Motor neuron (in vitro differentiated cells): Measurements from ENCODE around the gene IGFBP2. TPM values are rescaled to one million over a fixed set of nuclear protein-coding genes. Genes with fewer than 3 reads are reported as not detected.
A peak's percentile ranks its signal among the peaks of the same experiment; 100 is the strongest.

Experiments
- ATAC-seq, 8 experiments: fragments of 200-7000 bp; cut with Tn5 transposase; replicated peaks in 6 of 8; 2 replicates each; pipeline ENCODE4 v1.8.0; 2021; ENCODE audit warnings: mild to moderate bottlenecking in 8 of 8, moderate library complexity in 8 of 8
- H3K27ac ChIP-seq, 2 donors: fragments of 250-450 bp; sonication (Bioruptor Pico); 2 replicates each; pipeline ENCODE4 v1.9.0; 2021; ENCODE audit warnings: antibody characterized with exemption in 2 of 2, mild to moderate bottlenecking in 2 of 2, moderate library complexity in 1 of 2
- H3K4me1 ChIP-seq, 2 donors: fragments of 250-450 bp; sonication (Bioruptor Pico); replicated peaks in 1 of 2; 2 replicates each; pipeline ENCODE4 v1.6.1; 2021; ENCODE audit warnings: antibody characterized with exemption in 2 of 2, mild to moderate bottlenecking in 2 of 2, moderate library complexity in 1 of 2
- H3K4me3 ChIP-seq, 5 donors: fragments of 250-450 bp; sonication (Bioruptor Pico); 2 replicates each; pipeline ENCODE4 v1.9.0; 2021; ENCODE audit warnings: antibody characterized with exemption in 5 of 5, mild to moderate bottlenecking in 5 of 5, moderate library complexity in 4 of 5
- WGBS, 10 experiments: fragments of 450-650 bp; shearing (Covaris generic); methylation state at CpG; one replicate each; pipeline ENCODE4 v1.0.0; 2022; 5-methylcytosine and 5-hydroxymethylcytosine counted together
- in situ Hi-C, 9 experiments: fragments of 400-800 bp; cut with MboI; loops; one replicate each; pipeline ENCODE4 v1.15.0; 2021; ENCODE audit warnings: low sequenced_read_pairs in 9 of 9, low pct_unique_long_range_greater_than_20kb in 2 of 9; ENCODE audit not compliant: unreplicated experiment in 9 of 9
- total RNA-seq, 8 experiments: library from RNA; unstranded; fragments of 300-600 nt; gene quantifications; 2 replicates each; pipeline versions ENCODE4 v1.2.3 to v1.2.4, GENCODE V29; 2022

IGFBP2 gene
- total RNA-seq, 8 experiments from 2014 or later: 1.2 to 825 (median 454) TPM

DNA sequence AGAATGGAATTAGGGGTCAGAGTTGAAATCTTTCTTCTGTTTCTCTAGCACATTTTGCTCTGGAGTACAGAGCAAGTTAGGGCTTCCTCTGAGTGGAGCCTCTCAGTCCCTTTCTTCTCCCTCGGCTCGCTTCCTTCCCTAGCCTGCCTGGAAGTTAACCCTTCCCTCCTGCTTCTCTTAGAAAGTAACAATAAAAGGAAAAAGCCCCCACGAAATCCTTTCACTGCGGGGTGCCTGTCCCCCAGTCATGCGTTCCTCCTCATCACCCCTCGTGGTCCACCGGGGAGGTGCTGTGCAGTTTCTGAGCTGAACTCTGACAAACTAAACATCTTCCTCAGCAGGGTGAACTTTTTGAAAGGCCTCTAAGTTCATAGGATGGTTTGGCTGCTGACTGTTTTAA is 2.0 kb downstream of the IGFBP2 start:
- H3K27ac ChIP-seq: peak overlapping the region; percentile 67 to 91
- in situ Hi-C loops: no loop called here
- WGBS, 10 experiments: 0 to 80% (median 0%) methylated on average over 1 to 6 of the region's 7 CpGs; no CpG with 5 or more reads in 1 of the 10 experiments
- H3K4me3 ChIP-seq: peak overlapping the region; percentile 53 to 88 (median 73)
- ATAC-seq: no peak
- H3K4me1 ChIP-seq: peaks cover 10 to 19% of the 10 kb centered on the region in 2 donors

DNA sequence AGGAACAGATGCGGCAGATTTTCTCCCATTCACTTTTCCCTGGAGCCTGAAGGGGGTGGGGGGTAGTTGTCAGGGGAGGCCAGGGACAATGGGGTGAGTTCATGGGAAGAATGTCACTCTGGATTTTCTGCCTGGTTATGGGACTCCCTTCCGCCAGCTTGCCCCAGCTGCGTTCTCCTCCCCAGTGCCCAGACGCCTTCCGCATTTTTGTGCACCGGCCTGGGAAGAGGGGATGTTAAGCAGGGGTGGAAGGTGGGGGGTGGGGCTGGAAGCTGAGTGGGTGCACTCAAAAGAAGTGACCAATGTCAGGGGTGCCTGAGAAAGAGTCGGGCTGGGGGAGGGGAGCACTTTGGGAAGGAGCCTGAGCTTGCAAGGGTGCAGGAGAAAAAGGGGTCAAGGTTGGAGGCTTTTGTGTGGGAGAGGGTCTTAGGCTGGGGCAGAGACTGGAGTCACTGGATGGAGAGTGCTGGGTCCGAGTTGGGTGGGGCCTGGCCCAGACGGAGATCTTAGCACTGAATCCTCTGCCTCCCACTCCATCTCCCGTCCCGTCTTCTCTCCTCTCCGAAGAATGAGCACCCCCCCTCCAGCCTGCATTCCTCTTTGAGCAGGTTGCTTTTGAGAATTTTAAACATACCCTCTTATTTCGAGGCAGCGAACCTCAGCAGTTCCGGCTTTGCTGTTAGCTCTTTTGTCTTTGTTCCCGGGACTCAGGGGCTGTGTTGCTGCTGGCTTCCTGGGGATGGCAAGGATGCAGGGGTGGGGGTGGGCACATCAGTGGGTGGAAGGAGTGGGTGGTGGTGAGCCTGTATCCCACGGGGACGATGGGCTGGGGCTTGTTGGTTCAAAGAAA is 2.7 kb downstream of the IGFBP2 start:
- 0 to 93% (median 32%) methylated on average over 1 to 5 of the region's 18 CpGs; no CpG with 5 or more reads in 4 of the 10 experiments for WGBS, 10 experiments
- H3K27ac ChIP-seq: peak overlapping the region; percentile 67 to 91
- in situ Hi-C loops: no loop called here
- peak in 5 of 8 experiments; percentile 6 to 22 (median 7) for ATAC-seq
- H3K4me3 ChIP-seq: peak overlapping the region; percentile 53 to 88 (median 73)
- peaks cover 10 to 19% of the 10 kb centered on the region in 2 donors for H3K4me1 ChIP-seq

DNA sequence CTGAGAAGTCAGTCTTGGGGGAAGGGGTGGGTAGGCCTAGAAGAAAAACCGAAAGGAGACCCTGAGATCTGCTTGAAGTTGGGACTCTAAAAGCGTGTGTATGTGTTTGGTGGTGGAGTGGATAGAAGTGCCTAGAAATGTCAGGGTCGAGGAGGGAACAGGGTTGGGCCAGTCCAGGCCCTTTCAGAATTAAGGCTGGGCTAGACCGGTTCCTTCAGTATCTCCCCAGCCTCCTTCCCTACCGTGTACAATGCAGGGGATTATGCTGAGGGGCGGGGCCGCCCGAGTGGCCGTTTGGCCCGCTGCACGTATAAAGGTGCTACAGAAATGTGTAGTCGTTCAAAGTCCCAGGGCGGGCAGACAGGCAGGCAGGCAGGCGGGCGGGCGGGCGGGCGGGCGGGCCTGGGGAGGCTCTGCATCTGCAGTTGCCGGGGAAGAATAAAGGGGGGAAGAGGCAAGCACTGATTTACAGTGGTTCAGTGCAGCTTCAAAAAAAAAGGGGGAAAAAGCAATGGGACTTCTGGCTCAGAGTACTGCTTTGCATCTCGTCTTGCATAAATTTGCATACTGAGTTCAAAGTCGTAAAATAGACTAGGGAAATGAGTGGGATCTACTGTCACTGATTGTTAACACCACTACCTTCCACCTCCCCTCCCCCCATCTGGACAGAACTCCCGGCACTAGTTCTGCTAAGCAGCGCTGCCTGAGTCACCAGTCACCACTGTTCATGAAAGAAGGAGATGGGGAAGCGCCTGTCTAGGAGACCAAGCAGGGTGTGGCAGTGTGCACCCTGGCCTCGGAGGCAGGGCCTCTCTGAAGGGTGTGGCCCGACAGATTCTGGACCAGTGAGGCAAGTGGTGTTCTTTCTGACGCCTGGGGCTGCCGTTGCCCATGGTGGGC is 3.6 kb downstream of the IGFBP2 start:
- H3K27ac ChIP-seq: peak overlapping the region; percentile 67 to 91
- 0 to 67% (median 13%) methylated on average over 3 to 8 of the region's 29 CpGs; no CpG with 5 or more reads in 5 of the 10 experiments for WGBS, 10 experiments
- peak overlapping the region; percentile 53 to 88 (median 73) for H3K4me3 ChIP-seq
- in situ Hi-C loops: no loop called here
- H3K4me1 ChIP-seq: peaks cover 10 to 19% of the 10 kb centered on the region in 2 donors
- ATAC-seq: peak; percentile 53 to 95 (median 74)

DNA sequence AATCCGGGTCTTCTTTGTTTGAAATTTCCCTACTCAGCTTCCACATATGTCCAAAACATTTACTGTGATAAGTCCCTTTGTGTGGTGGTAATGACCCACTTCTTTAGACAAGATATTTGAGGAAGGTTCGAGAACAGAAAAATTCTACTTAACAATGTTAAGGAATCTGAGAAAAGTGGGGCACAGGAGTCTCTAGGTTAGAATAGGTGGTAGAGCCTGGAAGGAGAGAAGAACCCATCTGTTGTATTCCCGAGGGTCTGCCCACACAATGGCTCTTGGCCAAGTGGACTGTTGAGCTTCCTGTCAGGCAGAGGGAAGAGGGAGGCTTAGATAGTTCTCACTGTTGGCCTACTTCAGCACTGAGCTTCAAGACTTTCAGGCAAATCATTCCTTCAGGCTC is 4.3 kb downstream of the IGFBP2 start:
- ATAC-seq: no peak
- peak overlapping the region in 3 of 5 donors; percentile 53 to 88 (median 55) for H3K4me3 ChIP-seq
- in situ Hi-C loops: no loop called here

DNA sequence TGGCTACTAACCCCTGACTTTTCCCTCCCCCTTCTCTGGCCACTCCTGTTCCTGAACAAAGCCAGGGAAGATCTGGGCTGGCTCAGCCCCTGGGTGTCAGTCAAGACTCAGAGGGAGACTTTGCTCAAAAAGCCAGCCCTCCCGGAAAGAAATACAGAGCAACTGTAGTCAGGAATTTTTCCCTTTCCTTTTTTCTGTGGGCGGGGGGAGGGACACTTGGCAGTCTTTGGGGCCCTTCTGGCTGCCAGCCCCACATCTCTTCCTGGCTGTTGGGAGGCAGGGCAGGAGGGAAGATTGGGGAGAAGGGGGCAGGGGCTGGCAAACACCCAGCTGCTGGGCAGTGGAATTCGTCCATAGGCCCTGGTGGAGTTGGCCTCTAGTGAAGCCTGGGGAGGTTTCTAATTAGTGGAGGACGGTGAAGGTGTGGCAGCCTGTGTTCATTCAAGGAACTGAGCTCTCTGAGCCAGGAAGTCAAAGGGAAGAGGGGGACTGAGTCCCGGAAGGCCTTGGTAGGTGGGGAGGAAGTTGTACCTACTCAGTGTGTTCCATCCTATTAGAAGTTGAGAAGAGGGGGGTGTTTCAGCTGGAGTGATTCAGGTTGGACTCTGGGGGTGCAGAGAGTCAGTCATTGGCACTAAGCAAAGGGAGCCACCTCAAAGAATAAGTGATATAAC is 10.9 kb downstream of the IGFBP2 start:
- Histone ChIP-seq H3K27ac (peak overlapping the region in 1 of 2 donors; percentile 48), H3K4me1 (peaks cover 16 to 41% of the 10 kb centered on the region in 2 donors), H3K4me3 (no peak overlapping the region)
- in situ Hi-C loops: no loop called here
- 33 to 100% (median 92%) methylated on average over 1 to 2 of the region's 5 CpGs; no CpG with 5 or more reads in 5 of the 10 experiments for WGBS, 10 experiments
- ATAC-seq: peak in 5 of 8 experiments; percentile 5 to 74 (median 42)

More for the DNA sequence above, 4.3 kb downstream of the IGFBP2 start:
- Histone ChIP-seq H3K4me1 (peaks cover 6 to 18% of the 10 kb centered on the region in 2 donors), H3K27ac (peak overlapping the region in 1 of 2 donors; percentile 91)
- WGBS, 10 experiments: 13 to 100% (median 78%) methylated on average over 1 to 3 of the region's 3 CpGs; no CpG with 5 or more reads in 4 of the 10 experiments

DNA sequence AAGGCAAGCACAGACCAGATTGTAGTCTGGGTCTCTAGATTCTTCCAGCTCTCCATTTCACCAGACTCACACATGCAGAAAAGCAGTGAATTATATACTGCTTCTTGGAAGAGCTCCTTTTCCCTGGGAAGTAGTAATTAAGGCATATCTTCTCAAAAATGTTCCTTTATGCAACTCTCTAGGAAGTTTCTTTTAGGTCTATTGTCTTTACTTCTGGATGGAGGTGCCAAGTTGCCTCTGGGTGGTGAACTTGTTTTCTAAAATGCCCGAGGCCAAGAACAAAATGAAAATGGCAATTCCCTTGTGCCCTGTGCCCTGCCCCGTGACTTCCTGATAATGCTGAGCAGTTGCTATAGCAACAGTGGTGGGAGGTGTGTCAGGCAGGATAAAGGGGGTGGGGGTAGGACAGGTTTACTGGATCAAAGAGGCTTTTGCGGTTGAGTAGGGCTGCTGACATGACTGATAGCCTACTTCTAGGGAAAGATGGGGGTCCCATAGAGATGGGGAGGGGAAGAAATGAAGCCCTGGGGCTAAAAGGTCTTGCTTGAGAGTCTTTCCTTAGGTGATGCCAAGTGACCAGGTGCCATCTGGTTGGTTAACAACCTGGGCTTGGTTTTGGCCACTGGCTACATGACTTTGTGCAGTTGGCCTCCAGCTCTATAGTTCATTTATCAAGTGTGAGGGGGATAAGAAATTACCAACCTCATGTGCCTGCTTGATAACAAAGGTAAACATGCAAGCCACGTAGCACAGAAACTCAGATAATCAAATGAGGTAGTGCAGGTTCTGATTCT is 11.8 kb downstream of the IGFBP2 start:
- Histone ChIP-seq H3K27ac (no peak overlapping the region), H3K4me3 (no peak overlapping the region), H3K4me1 (peaks cover 16 to 47% of the 10 kb centered on the region in 2 donors)
- in situ Hi-C loops: no loop called here
- ATAC-seq: peak in 4 of 8 experiments; percentile 31 to 65 (median 62)
- 40 to 100% (median 67%) methylated on average over 1 to 3 of the region's 4 CpGs; no CpG with 5 or more reads in 3 of the 10 experiments for WGBS, 10 experiments

DNA sequence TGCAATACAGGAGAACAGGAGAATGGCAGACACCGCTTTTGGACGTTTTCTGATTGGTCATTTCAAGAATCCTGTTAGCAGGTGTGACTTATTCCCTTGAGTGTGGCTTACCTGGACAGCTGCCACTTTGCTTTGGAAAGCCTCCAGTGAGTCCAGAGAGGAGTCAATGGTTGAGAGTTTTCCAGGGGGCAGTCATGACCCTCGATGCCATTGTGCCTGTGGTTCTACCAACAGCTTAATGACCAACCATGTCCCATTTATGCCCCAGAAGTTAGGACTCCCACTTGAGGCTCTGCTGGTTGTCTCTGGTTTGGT is 12.4 kb downstream of the IGFBP2 start:
- ATAC-seq: no peak
- H3K4me3 ChIP-seq: no peak overlapping the region
- WGBS, 10 experiments: 83 to 100% (median 100%) methylated on average over 1 to 3 of the region's 3 CpGs; no CpG with 5 or more reads in 4 of the 10 experiments
- peaks cover 16 to 51% of the 10 kb centered on the region in 2 donors for H3K4me1 ChIP-seq
- in situ Hi-C loops: no loop called here
- no peak overlapping the region for H3K27ac ChIP-seq

DNA sequence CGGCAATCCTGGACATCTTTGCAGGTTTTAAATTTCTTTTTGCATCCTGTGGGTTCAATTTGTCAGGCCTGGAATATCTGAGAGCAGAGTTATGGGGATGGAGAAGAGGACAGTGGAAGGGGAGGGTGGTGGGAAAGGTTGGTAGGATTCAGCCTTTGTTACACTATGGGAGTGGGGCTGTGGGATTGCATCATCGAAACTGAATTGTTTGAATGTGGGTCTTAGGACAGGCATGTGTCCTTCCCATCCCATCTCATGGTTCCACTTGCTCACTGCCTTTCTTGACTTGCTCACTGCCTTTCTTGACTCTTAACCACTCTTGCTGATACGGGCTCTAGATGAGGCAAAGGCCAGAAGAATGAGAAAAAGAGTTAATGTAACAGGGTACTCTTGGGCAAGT is 12.9 kb downstream of the IGFBP2 start:
- ATAC-seq: no peak
- WGBS, 10 experiments: 71 to 100% (median 98%) methylated on average over 1 to 2 of the region's 3 CpGs; no CpG with 5 or more reads in 4 of the 10 experiments
- in situ Hi-C loops: no loop called here
- no peak overlapping the region for H3K27ac ChIP-seq
- H3K4me1 ChIP-seq: peaks cover 16 to 56% of the 10 kb centered on the region in 2 donors
- H3K4me3 ChIP-seq: no peak overlapping the region

DNA sequence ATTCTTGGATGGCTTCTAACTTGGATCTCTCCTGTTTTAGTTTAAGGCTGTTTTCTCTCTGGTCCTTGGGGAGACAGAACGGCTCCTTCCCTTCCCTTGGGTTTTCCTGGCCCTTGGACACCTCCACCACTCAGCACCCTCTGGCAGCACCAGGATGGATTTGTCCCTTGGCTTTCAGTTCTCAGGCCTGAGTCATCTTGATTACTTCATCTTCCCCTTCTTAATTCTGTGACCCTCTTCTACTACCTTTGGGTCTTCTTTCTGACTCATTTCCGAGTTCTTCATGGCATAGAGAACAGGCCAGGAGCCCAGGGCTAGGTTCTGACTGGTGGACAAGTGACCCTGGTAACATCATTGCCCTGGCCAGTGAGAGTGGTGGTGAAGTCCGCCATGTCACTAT is 14.9 kb downstream of the IGFBP2 start:
- peak in 2 of 8 experiments; percentile 32 to 45 for ATAC-seq
- Histone ChIP-seq H3K27ac (no peak overlapping the region), H3K4me1 (peaks cover 16 to 50% of the 10 kb centered on the region in 2 donors), H3K4me3 (no peak overlapping the region)
- in situ Hi-C loops: no loop called here
- WGBS, 10 experiments: 0 to 100% (median 67%) methylated on average over 1 to 3 of the region's 3 CpGs; no CpG with 5 or more reads in 3 of the 10 experiments

DNA sequence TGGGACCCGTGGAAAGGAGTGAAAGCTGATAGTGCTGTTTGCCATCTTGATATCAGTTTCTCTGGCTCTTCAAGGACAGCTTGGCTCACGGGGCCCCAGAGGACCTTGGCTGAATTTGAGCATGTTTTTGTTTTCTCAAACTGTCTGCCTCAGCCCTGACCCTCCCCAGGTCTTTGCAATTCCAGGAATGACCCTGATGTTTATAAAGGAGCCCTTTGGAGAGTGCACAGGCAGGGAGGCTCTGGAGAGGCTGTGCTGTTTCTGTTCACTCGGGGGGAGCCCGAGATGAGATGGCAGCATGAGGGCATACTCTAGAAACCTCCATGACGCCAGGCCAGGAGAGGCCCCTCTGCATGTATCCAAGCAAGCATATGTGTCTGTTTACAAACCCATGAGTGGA is 16.4 kb downstream of the IGFBP2 start:
- in situ Hi-C loops: no loop called here
- ATAC-seq: peak in 2 of 8 experiments; percentile 19 to 62
- no peak overlapping the region for H3K4me3 ChIP-seq
- H3K27ac ChIP-seq: no peak overlapping the region
- peaks cover 9 to 36% of the 10 kb centered on the region in 2 donors for H3K4me1 ChIP-seq
- 33 to 100% (median 81%) methylated on average over 1 to 4 of the region's 5 CpGs; no CpG with 5 or more reads in 2 of the 10 experiments for WGBS, 10 experiments

DNA sequence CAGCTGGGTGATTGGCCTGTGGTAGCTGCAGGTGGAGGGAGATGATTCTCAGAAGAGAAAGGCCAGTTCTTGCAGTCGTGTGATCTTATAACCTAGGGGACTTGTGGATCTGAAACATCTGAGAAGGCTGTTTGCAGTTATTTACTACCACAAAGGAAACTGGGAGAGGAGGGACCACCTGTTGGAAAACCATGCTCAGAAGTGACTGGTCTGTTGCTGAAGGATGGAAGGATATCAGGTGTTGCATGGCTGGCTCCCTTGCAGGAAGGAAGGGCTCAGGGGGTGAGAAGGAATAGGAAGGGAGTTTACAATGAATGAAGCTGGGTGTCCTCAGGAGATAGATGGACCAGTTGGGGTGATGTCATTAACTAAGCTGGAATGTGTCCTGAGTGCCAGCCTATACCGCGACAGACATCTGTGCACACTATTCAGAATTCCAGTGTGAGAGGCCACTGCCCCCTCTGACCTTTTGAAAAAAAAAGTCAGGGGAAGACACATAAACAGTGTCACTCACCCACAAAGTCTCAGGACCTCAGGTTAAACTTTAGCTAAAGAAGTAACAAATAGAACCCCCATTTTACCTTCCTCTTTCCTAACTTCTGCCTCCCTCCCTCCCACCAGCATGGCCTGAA is 17.5 kb downstream of the IGFBP2 start:
- no peak overlapping the region for H3K4me3 ChIP-seq
- no peak overlapping the region for H3K27ac ChIP-seq
- in situ Hi-C loops: loop anchor here in 2 of 9 experiments (25.0 kb wide), 1 partner anchor 138 kb away; no protein-coding TSS in a partner anchor
- H3K4me1 ChIP-seq: peaks cover 0 to 24% of the 10 kb centered on the region in 2 donors
- ATAC-seq: peak in 3 of 8 experiments; percentile 6 to 42 (median 31)
- WGBS, 10 experiments: 57 to 92% (median 76%) methylated on average over 1 to 3 of the region's 3 CpGs; no CpG with 5 or more reads in 5 of the 10 experiments
